SU-DHL-6 (cell line): ENCODE results near the gene HIVEP2.

ENCODE experiments used
- EZH2phosphoT487 ChIP-seq: fragments of 200-600 bp; sonication (generic), shearing (Covaris generic); conservative IDR thresholded peaks from 2 replicates; pipeline ENCODE4 v1.6.1; 2018; ENCODE audit warnings: mild to moderate bottlenecking, antibody characterized with exemption, low read length, moderate library complexity, mixed read lengths
- TF ChIP-seq, protein P1 (sequence below): fragments of 200-600 bp; sonication (generic); IDR thresholded peaks from one replicate; pipeline ENCODE4 v1.5.1; 2017; ENCODE audit warnings: antibody characterized with exemption, mild to moderate bottlenecking, low read length, moderate library complexity; ENCODE audit not compliant: insufficient read depth, poor library complexity, severe bottlenecking

DNA sequence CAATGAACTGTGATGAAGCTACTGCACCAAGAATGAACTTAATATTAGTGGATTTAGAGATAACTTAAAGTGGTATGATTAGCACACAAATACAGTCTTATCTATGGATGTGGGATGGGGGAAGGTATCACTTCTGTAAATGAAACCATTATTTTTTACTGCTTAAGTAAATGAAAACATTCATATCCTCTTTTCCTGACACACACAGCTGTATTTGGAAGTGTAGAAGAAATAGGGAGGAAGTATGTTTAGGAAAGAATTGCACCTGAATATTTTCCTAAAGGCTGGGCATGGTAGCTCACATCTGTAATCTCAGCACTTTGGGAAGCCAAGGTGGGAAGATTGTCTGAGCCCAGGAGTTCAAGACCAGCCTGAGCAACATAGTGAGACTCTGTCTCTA, 96.8 kb downstream of the HIVEP2 start:
- TF ChIP-seq, protein P1, sequence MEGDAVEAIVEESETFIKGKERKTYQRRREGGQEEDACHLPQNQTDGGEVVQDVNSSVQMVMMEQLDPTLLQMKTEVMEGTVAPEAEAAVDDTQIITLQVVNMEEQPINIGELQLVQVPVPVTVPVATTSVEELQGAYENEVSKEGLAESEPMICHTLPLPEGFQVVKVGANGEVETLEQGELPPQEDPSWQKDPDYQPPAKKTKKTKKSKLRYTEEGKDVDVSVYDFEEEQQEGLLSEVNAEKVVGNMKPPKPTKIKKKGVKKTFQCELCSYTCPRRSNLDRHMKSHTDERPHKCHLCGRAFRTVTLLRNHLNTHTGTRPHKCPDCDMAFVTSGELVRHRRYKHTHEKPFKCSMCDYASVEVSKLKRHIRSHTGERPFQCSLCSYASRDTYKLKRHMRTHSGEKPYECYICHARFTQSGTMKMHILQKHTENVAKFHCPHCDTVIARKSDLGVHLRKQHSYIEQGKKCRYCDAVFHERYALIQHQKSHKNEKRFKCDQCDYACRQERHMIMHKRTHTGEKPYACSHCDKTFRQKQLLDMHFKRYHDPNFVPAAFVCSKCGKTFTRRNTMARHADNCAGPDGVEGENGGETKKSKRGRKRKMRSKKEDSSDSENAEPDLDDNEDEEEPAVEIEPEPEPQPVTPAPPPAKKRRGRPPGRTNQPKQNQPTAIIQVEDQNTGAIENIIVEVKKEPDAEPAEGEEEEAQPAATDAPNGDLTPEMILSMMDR, result no peak
- no peak for TF ChIP-seq EZH2phosphoT487
